ENCODE results near the gene EGFR.

Gene EGFR

GRCh38 chr7:55018361-55019190, at the start of gene EGFR:
Gene EGFR (plus strand): TSS chr7:55019017. CDS start chr7:55019278, 261 bp downstream.
- peak; percentile 80 to 95 for DNase-seq
- Histone ChIP-seq H3K27ac (peak within 1 kb of the TSS; percentile 93 to 94), H3K4me1 (peaks cover 0 to 42% (median 25%) of the 10 kb centered on the region in 4 donors), H3K9me3 (no peaks in the 10 kb centered on the region), H3K36me3 (no peaks in the 10 kb centered on the region), H3K4me3 (peak within 1 kb of the TSS; percentile 73 to 84), H3K27me3 (no peaks in the 10 kb centered on the region)
- intact Hi-C loops (cut with DNase I; ENCODE audit: low total_unique reads) = loop anchor here (5.0 to 10.0 kb wide), 2 partner anchors 114 to 236 kb away; no protein-coding TSS in a partner anchor
- TF ChIP-seq CTCF (IDR thresholded peaks at IDR 0.05) = no peak

GRCh38 chr7:54969208-54969967, 49.4 kb upstream of the EGFR start:
- DNase-seq = no peak
- intact Hi-C loops (cut with DNase I; ENCODE audit: low total_unique reads) = no loop called here
- no peak for TF ChIP-seq CTCF (IDR thresholded peaks at IDR 0.05)
- Histone ChIP-seq H3K27ac (no peak overlapping the region), H3K9me3 (peaks cover 0 to 8% (median 0%) of the 10 kb centered on the region in 3 donors), H3K4me1 (no peaks in the 10 kb centered on the region), H3K27me3 (no peaks in the 10 kb centered on the region), H3K4me3 (no peak overlapping the region), H3K36me3 (no peaks in the 10 kb centered on the region)

- H3K4me3 ChIP-seq = no peak overlapping the region
- H3K36me3 ChIP-seq = no peaks in the 10 kb centered on the region
- intact Hi-C loops (cut with DNase I; ENCODE audit: low total_unique reads) = no loop called here
- no peak overlapping the region for H3K27ac ChIP-seq
- no peaks in the 10 kb centered on the region for H3K27me3 ChIP-seq
- H3K4me1 ChIP-seq = no peaks in the 10 kb centered on the region
- DNase-seq = no peak
- no peak for TF ChIP-seq CTCF (IDR thresholded peaks at IDR 0.05)
- H3K9me3 ChIP-seq = peaks cover 0 to 8% (median 0%) of the 10 kb centered on the region in 3 donors
These were observed 46.0 kb upstream of the EGFR start for GRCh38 chr7:54972733-54973294.

- Histone ChIP-seq H3K36me3 (no peaks in the 10 kb centered on the region), H3K9me3 (no peaks in the 10 kb centered on the region), H3K4me3 (no peak overlapping the region), H3K4me1 (no peaks in the 10 kb centered on the region), H3K27me3 (peaks cover 0 to 3% of the 10 kb centered on the region in 2 donors), H3K27ac (no peak overlapping the region)
- no peak for TF ChIP-seq CTCF (IDR thresholded peaks at IDR 0.05)
- no peak for DNase-seq
- intact Hi-C loops (cut with DNase I; ENCODE audit: low total_unique reads) = no loop called here
These were observed 40.3 kb upstream of the EGFR start for GRCh38 chr7:54978364-54979116.

GRCh38 chr7:54980521-54980920, 38.3 kb upstream of the EGFR start:
- DNase-seq = no peak
- no peak for TF ChIP-seq CTCF (IDR thresholded peaks at IDR 0.05)
- no peaks in the 10 kb centered on the region for H3K9me3 ChIP-seq

More at GRCh38 chr7:54980521-54980920, 38.3 kb upstream of the EGFR start:
- Histone ChIP-seq H3K27me3 (peaks cover 0 to 3% of the 10 kb centered on the region in 2 donors), H3K36me3 (no peaks in the 10 kb centered on the region), H3K4me3 (no peak overlapping the region), H3K27ac (no peak overlapping the region), H3K4me1 (no peaks in the 10 kb centered on the region)
- intact Hi-C loops (cut with DNase I; ENCODE audit: low total_unique reads) = no loop called here

Data from tibial artery (tissue), 4 donors.